Naive thymus-derived CD4-positive, alpha-beta T cell (primary cell): ENCODE results near the gene PRPF6. TPM values are rescaled to one million over a fixed set of nuclear protein-coding genes. Genes with fewer than 3 reads are reported as not detected.
A peak's percentile ranks its signal among the peaks of the same experiment; 100 is the strongest.

ENCODE experiments used
- ATAC-seq: fragments of 150-1000 bp; cut with Tn5 transposase; 2 replicates; pipeline ENCODE4 v1.10.0; 2021; ENCODE audit warnings: mild to moderate bottlenecking, moderate library complexity
- CTCF ChIA-PET: fragments of 350-600 bp; sonication (Branson Sonifier 250); formaldehyde crosslinking; loops from one replicate; lab custom pipeline; 2021; ENCODE audit warnings: antibody characterized with exemption; lab: Charles Lee
- POLR2A ChIA-PET: fragments of 350-600 bp; sonication (Branson Sonifier 250); formaldehyde crosslinking; loops from one replicate; lab custom pipeline; 2021; ENCODE audit warnings: antibody characterized with exemption, inconsistent platforms; lab: Charles Lee
- DNase-seq, 9 donors: peaks; one replicate each; pipeline versions ENCODE4 v3.0.0 to v3.0.0-alpha.2; 2020 to 2022; ENCODE audit warnings: mixed read lengths in 1 of 9
- H3K27ac ChIP-seq: one replicate; pipeline ENCODE4 v1.7.0; 2013; ENCODE audit warnings: mild to moderate bottlenecking, low read depth, low read length, moderate library complexity
- H3K27me3 ChIP-seq, 2 donors: one replicate each; pipeline ENCODE4 v1.7.0; 2013; ENCODE audit warnings: low read length in 2 of 2, mild to moderate bottlenecking in 2 of 2, moderate library complexity in 2 of 2; ENCODE audit not compliant: control insufficient read depth in 2 of 2, insufficient read depth in 2 of 2
- H3K36me3 ChIP-seq, 3 experiments: 1 replicate in 2 of 3; 2 replicates in 1 of 3; pipeline ENCODE4 v1.7.0; 2013; ENCODE audit warnings: low read length in 3 of 3, mild to moderate bottlenecking in 3 of 3, moderate library complexity in 1 of 3; ENCODE audit not compliant: insufficient read depth in 3 of 3, control insufficient read depth in 2 of 3
- H3K4me1 ChIP-seq, 2 donors: one replicate each; pipeline ENCODE4 v1.7.0; 2013; ENCODE audit warnings: low read length in 2 of 2, mild to moderate bottlenecking in 2 of 2, moderate library complexity in 1 of 2; ENCODE audit not compliant: control insufficient read depth in 2 of 2, insufficient read depth in 2 of 2
- H3K4me3 ChIP-seq: 2 replicates; pipeline ENCODE4 v1.7.0; 2013; ENCODE audit warnings: mild to moderate bottlenecking, low read length
- H3K9me3 ChIP-seq, 3 experiments: 1 replicate in 2 of 3; 2 replicates in 1 of 3; pipeline ENCODE4 v1.7.0; 2013; ENCODE audit warnings: low read length in 3 of 3; ENCODE audit not compliant: control insufficient read depth in 2 of 3
- H3K27ac Mint-ChIP-seq, 9 donors: one replicate each; pipeline ENCODE4 v1.8.0; 2020 to 2022; ENCODE audit warnings: mixed read lengths in 9 of 9, mild to moderate bottlenecking in 8 of 9, moderate library complexity in 5 of 9, inconsistent platforms in 2 of 9
- H3K27me3 Mint-ChIP-seq, 5 donors: one replicate each; pipeline ENCODE4 v1.8.0; 2021 to 2022; ENCODE audit warnings: mixed read lengths in 5 of 5, mild to moderate bottlenecking in 1 of 5
- H3K36me3 Mint-ChIP-seq, 5 donors: one replicate each; pipeline ENCODE4 v1.8.0; 2020 to 2022; ENCODE audit warnings: mixed read lengths in 5 of 5, mild to moderate bottlenecking in 3 of 5, inconsistent platforms in 1 of 5
- H3K4me1 Mint-ChIP-seq, 7 donors: one replicate each; pipeline ENCODE4 v1.8.0; 2020 to 2022; ENCODE audit warnings: mixed read lengths in 7 of 7, mild to moderate bottlenecking in 3 of 7, inconsistent platforms in 1 of 7
- H3K4me3 Mint-ChIP-seq, 10 donors: one replicate each; pipeline ENCODE4 v1.8.0; 2020 to 2022; ENCODE audit warnings: mild to moderate bottlenecking in 10 of 10, mixed read lengths in 10 of 10, moderate library complexity in 6 of 10, inconsistent platforms in 2 of 10
- H3K9me3 Mint-ChIP-seq, 11 donors: one replicate each; pipeline ENCODE4 v1.8.0; 2020 to 2022; ENCODE audit warnings: mixed read lengths in 11 of 11, mild to moderate bottlenecking in 4 of 11, inconsistent platforms in 1 of 11, moderate library complexity in 1 of 11
- intact Hi-C, 2 donors: fragments of 100-400 bp; cut with micrococcal nuclease; formaldehyde crosslinking; loops; one replicate each; pipeline ENCODE4 v1.15.1; 2023
- polyA plus RNA-seq, 2 donors: library from polyadenylated mRNA; unstranded; fragments of 300-500 nt; fragmentation: Illumina TruSeq; gene quantifications; one replicate each; pipeline ENCODE4 v1.2.3, GENCODE V29; 2021
- total RNA-seq, 6 experiments: library from RNA in 5 of 6; stranded (reverse) in 5 of 6; gene quantifications; 1 replicate in 5 of 6; 2 replicates in 1 of 6; pipeline ENCODE4 v1.2.3 and lab custom pipeline; 2021 to 2026

Gene PRPF6
- total and polyA plus RNA-seq, 7 experiments from 2014 or later = 71.2 to 127 (median 86.9) TPM

- Mint-ChIP-seq H3K4me1 (peaks cover 17 to 45% (median 33%) of the 10 kb centered on the region in 7 donors), H3K27me3 (peaks cover 0 to 11% (median 0%) of the 10 kb centered on the region in 5 donors), H3K27ac (peak overlapping the region; percentile 46 to 91 (median 85)), H3K4me3 (peak overlapping the region; percentile 81 to 98 (median 92)), H3K36me3 (peaks cover 0 to 10% (median 0%) of the 10 kb centered on the region in 5 donors), H3K9me3 (peaks cover 0 to 3% (median 0%) of the 10 kb centered on the region in 11 donors)
- CTCF ChIA-PET = interaction anchor here (0.6 to 2.5 kb wide), 6 partner anchors 21 to 496 kb away, joined by 3 to 18 read pairs (median 4); no protein-coding TSS in a partner anchor
- intact Hi-C loops = loop anchor here (1.0 to 5.0 kb wide), 6 partner anchors 12 to 541 kb away; partner anchors contain the start of genes TCEA2 (in 2 of the 2), PRPF6 (in 1 of the 2), PTK6 (in 1 of the 2) and UCKL1 (in 1 of the 2)
- Histone ChIP-seq H3K9me3 (no peaks in the 10 kb centered on the region), H3K4me3 (peak overlapping the region; percentile 89), H3K36me3 (peaks cover 0 to 38% (median 0%) of the 10 kb centered on the region in 3 experiments), H3K27me3 (no peaks in the 10 kb centered on the region), H3K27ac (peak overlapping the region; percentile 79), H3K4me1 (peaks cover 14 to 26% of the 10 kb centered on the region in 2 donors)
- peak; percentile 61 for ATAC-seq
- peak in 8 of 9 donors; percentile 59 to 78 (median 72) for DNase-seq
- POLR2A ChIA-PET = interaction anchor here (0.6 to 6.6 kb wide), 13 partner anchors 9 to 557 kb away, joined by 3 to 83 read pairs (median 4); partner anchors contain the start of genes PPDPF, SAMD10, TCEA2 and TPD52L2
Observed at GRCh38 chr20:64077876-64078551, 97.1 kb downstream of the PRPF6 start.

- Mint-ChIP-seq H3K27me3 (peaks cover 0 to 14% (median 0%) of the 10 kb centered on the region in 5 donors), H3K36me3 (peaks cover 0 to 10% (median 0%) of the 10 kb centered on the region in 5 donors), H3K9me3 (peaks cover 0 to 3% (median 0%) of the 10 kb centered on the region in 11 donors), H3K4me3 (peak overlapping the region; percentile 81 to 98 (median 92)), H3K27ac (peak overlapping the region; percentile 40 to 91 (median 79)), H3K4me1 (peaks cover 17 to 49% (median 35%) of the 10 kb centered on the region in 7 donors)
- ATAC-seq (no peak), DNase-seq (no peak)
- ChIA-PET POLR2A (interaction anchor here (0.9 to 6.6 kb wide), 9 partner anchors 10 to 371 kb away, joined by 3 to 83 read pairs (median 5); partner anchors contain the start of genes ARFRP1, PCMTD2, PRPF6 and TCEA2), CTCF (interaction anchor here (1.2 to 2.5 kb wide), 4 partner anchors 10 to 42 kb away, joined by 4 to 18 read pairs (median 4); no protein-coding TSS in a partner anchor)
- H3K9me3 ChIP-seq = no peaks in the 10 kb centered on the region
- peaks cover 19 to 30% of the 10 kb centered on the region in 2 donors for H3K4me1 ChIP-seq
- H3K4me3 ChIP-seq = peak overlapping the region; percentile 89
- intact Hi-C loops = loop anchor here (1.0 to 5.0 kb wide), 4 partner anchors 16 to 559 kb away; partner anchors contain the start of genes PPDPF (in 1 of the 2), PRPF6 (in 1 of the 2), PTK6 (in 1 of the 2) and TCEA2 (in 1 of the 2)
- H3K27ac ChIP-seq = peak overlapping the region; percentile 79
- H3K27me3 ChIP-seq = no peaks in the 10 kb centered on the region
- peaks cover 0 to 29% (median 0%) of the 10 kb centered on the region in 3 experiments for H3K36me3 ChIP-seq
Observed at GRCh38 chr20:64078934-64079272, 98.0 kb downstream of the PRPF6 start.

- CTCF ChIA-PET = interaction anchor here (0.6 to 2.5 kb wide), 6 partner anchors 10 to 106 kb away, joined by 3 to 18 read pairs (median 4); no protein-coding TSS in a partner anchor
- no peaks in the 10 kb centered on the region for H3K27me3 ChIP-seq
- intact Hi-C loops = loop anchor here (1.0 to 5.0 kb wide), 5 partner anchors 17 to 559 kb away; partner anchors contain the start of genes PCMTD2 (in 1 of the 2), PPDPF (in 1 of the 2), PRPF6 (in 1 of the 2) and PTK6 (in 1 of the 2)
- ATAC-seq (peak; percentile 63), DNase-seq (peak; percentile 59 to 86 (median 65))
- Mint-ChIP-seq H3K4me1 (peaks cover 21 to 53% (median 39%) of the 10 kb centered on the region in 7 donors), H3K4me3 (peak within 1 kb of the TSS; percentile 81 to 98 (median 92)), H3K27ac (peak within 1 kb of the TSS; percentile 78 to 94 (median 85)), H3K36me3 (peaks cover 0 to 10% (median 0%) of the 10 kb centered on the region in 5 donors), H3K27me3 (peaks cover 0 to 18% (median 0%) of the 10 kb centered on the region in 5 donors), H3K9me3 (peaks cover 0 to 3% (median 0%) of the 10 kb centered on the region in 11 donors)
- POLR2A ChIA-PET = interaction anchor here (0.7 to 6.6 kb wide), 10 partner anchors 11 to 372 kb away, joined by 3 to 83 read pairs (median 4); partner anchors contain the start of genes ARFRP1, PCMTD2, PRPF6 and TCEA2
- peak within 1 kb of the TSS; percentile 79 for H3K27ac ChIP-seq
- peaks cover 22 to 34% of the 10 kb centered on the region in 2 donors for H3K4me1 ChIP-seq
- H3K4me3 ChIP-seq = peak within 1 kb of the TSS; percentile 89
- H3K9me3 ChIP-seq = no peaks in the 10 kb centered on the region
- peaks cover 0 to 24% (median 0%) of the 10 kb centered on the region in 3 experiments for H3K36me3 ChIP-seq
Observed at GRCh38 chr20:64079273-64080012, 98.5 kb downstream of the PRPF6 start, which contains the start of gene RGS19. Gene RGS19, minus strand, starts transcription at chr20:64079518. Its CDS starts 2,632 bp downstream, at chr20:64076886.

- ATAC-seq = peak; percentile 54
- Histone ChIP-seq H3K4me3 (peak within 1 kb of the TSS; percentile 89), H3K4me1 (peaks cover 22 to 35% of the 10 kb centered on the region in 2 donors), H3K27me3 (no peaks in the 10 kb centered on the region), H3K9me3 (no peaks in the 10 kb centered on the region), H3K36me3 (peaks cover 0 to 17% (median 0%) of the 10 kb centered on the region in 3 experiments), H3K27ac (peak within 1 kb of the TSS; percentile 79)
- Mint-ChIP-seq H3K4me1 (peaks cover 22 to 56% (median 39%) of the 10 kb centered on the region in 7 donors), H3K4me3 (peak within 1 kb of the TSS; percentile 81 to 98 (median 92)), H3K36me3 (peaks cover 0 to 10% (median 0%) of the 10 kb centered on the region in 5 donors), H3K27ac (peak within 1 kb of the TSS; percentile 78 to 94 (median 85)), H3K27me3 (peaks cover 0 to 24% (median 0%) of the 10 kb centered on the region in 5 donors), H3K9me3 (peaks cover 0 to 3% (median 0%) of the 10 kb centered on the region in 11 donors)
- intact Hi-C loops = loop anchor here in 1 of 2 donors (5.0 kb wide), 1 partner anchor 177 kb away; the partner anchor contains the start of gene PCMTD2
- ChIA-PET POLR2A (interaction anchor here (0.6 to 6.6 kb wide), 8 partner anchors 11 to 372 kb away, joined by 3 to 83 read pairs (median 5); partner anchors contain the start of genes ARFRP1, TCEA2 and ZGPAT), CTCF (interaction anchor here (0.6 to 1.7 kb wide), 6 partner anchors 9 to 107 kb away, joined by 3 to 8 read pairs (median 4); no protein-coding TSS in a partner anchor)
- peak in 3 of 9 donors; percentile 34 to 83 (median 51) for DNase-seq
Observed at GRCh38 chr20:64080013-64080812, 99.3 kb downstream of the PRPF6 start, which contains the start of gene OPRL1. Gene OPRL1, plus strand, starts transcription at chr20:64080082. Its CDS starts 12,639 bp downstream, at chr20:64092721.
